HepG2 (cell line): ENCODE results near the gene LHX3. TPM values are rescaled to one million over a fixed set of nuclear protein-coding genes. Genes with fewer than 3 reads are reported as not detected.

Source experiments
- CCAR2 ChIP-seq: fragments of 200-400 bp; formaldehyde crosslinking; optimal IDR thresholded peaks from 2 replicates; pipeline ENCODE3; 2018; ENCODE audit warnings: low read depth, mild to moderate bottlenecking, low read length, moderate library complexity
- EED ChIP-seq: sonication (generic); formaldehyde crosslinking; IDR thresholded peaks from 2 replicates; pipeline ENCODE4 v1.5.0; 2020; ENCODE audit warnings: mild to moderate bottlenecking, missing genetic modification reagents
- FOXA1 ChIP-seq, 2 experiments: fragments of 450-650 bp in 1 of 2; sonication (generic) in 1 of 2; formaldehyde crosslinking in 1 of 2; IDR thresholded peaks; 2 replicates each; pipeline versions ENCODE4 v1.4.0 to v1.6.1; 2016 to 2020; ENCODE audit warnings: missing genetic modification reagents in 1 of 2
- GATAD1 ChIP-seq: IDR thresholded peaks from 2 replicates; pipeline ENCODE4 v1.6.1; 2016; ENCODE audit warnings: missing genetic modification reagents, missing compliant biosample characterization
- HOXA7 ChIP-seq: sonication (generic); formaldehyde crosslinking; IDR thresholded peaks from 2 replicates; pipeline ENCODE4 v1.8.1; 2022; ENCODE audit warnings: mild to moderate bottlenecking, missing genetic modification reagents, moderate library complexity
- LBX2 ChIP-seq: sonication (generic); formaldehyde crosslinking; IDR thresholded peaks from 2 replicates; pipeline ENCODE4 v1.5.0; 2020; ENCODE audit warnings: missing genetic modification reagents, mild to moderate bottlenecking, borderline replicate concordance
- MAF1 ChIP-seq: sonication (generic); formaldehyde crosslinking; IDR thresholded peaks from 2 replicates; pipeline ENCODE4 v1.5.0; 2020; ENCODE audit warnings: missing genetic modification reagents, borderline replicate concordance
- MAFF ChIP-seq: IDR thresholded peaks from 2 replicates; pipeline ENCODE4 v1.6.1; 2011; ENCODE audit warnings: low read depth, low read length, improper control_type of control experiment
- MIER2 ChIP-seq: IDR thresholded peaks from 2 replicates; pipeline ENCODE4 v1.6.1; 2016; ENCODE audit warnings: missing biosample characterization, missing genetic modification reagents
- MNT ChIP-seq: fragments of 450-650 bp; IDR thresholded peaks from 2 replicates; pipeline ENCODE4 v1.6.1; 2016
- MYPOP ChIP-seq: sonication (generic); formaldehyde crosslinking; IDR thresholded peaks from 2 replicates; pipeline ENCODE4 v1.8.1; 2023; ENCODE audit warnings: mild to moderate bottlenecking, moderate library complexity, missing genetic modification reagents
- NFATC3 ChIP-seq: sonication (generic); formaldehyde crosslinking; IDR thresholded peaks from 2 replicates; pipeline ENCODE4 v1.5.1; 2020; ENCODE audit warnings: mild to moderate bottlenecking, missing genetic modification reagents
- NKX3-1 ChIP-seq: sonication (generic); formaldehyde crosslinking; IDR thresholded peaks from 2 replicates; pipeline ENCODE4 v1.5.0; 2020; ENCODE audit warnings: missing genetic modification reagents
- RARA ChIP-seq: IDR thresholded peaks from 2 replicates; pipeline ENCODE4 v1.6.1; 2016; ENCODE audit warnings: missing genetic modification reagents, missing compliant biosample characterization
- RFX1 ChIP-seq: fragments of 450-650 bp; IDR thresholded peaks from 2 replicates; pipeline ENCODE4 v1.6.1; 2017
- RFXANK ChIP-seq: IDR thresholded peaks from 2 replicates; pipeline ENCODE4 v1.6.1; 2016
- SMAD9 ChIP-seq: sonication (generic); formaldehyde crosslinking; IDR thresholded peaks from 2 replicates; pipeline ENCODE4 v1.5.1; 2020; ENCODE audit warnings: mild to moderate bottlenecking, missing genetic modification reagents
- SMC3 ChIP-seq: IDR thresholded peaks from 2 replicates; pipeline ENCODE4 v1.6.1; 2011; ENCODE audit warnings: low read length, improper control_type of control experiment
- SNAI1 ChIP-seq: sonication (generic); formaldehyde crosslinking; IDR thresholded peaks from 2 replicates; pipeline ENCODE4 v1.5.0; 2020; ENCODE audit warnings: mild to moderate bottlenecking, missing genetic modification reagents, borderline replicate concordance
- SP1 ChIP-seq, 2 experiments: fragments of 450-650 bp in 1 of 2; sonication (generic) in 1 of 2; formaldehyde crosslinking in 1 of 2; IDR thresholded peaks; 2 replicates each; pipeline versions ENCODE4 v1.4.0 to v1.6.1; 2016 to 2020; ENCODE audit warnings: missing genetic modification reagents in 1 of 2
- SYNCRIP ChIP-seq: fragments of 200-400 bp; formaldehyde crosslinking; IDR thresholded peaks from 2 replicates; pipeline ENCODE4 v1.6.1; 2018; ENCODE audit warnings: mild to moderate bottlenecking, low read depth, low read length; ENCODE audit not compliant: insufficient read depth
- TBL1XR1 ChIP-seq: fragments of 150-350 bp; IDR thresholded peaks from 2 replicates; pipeline ENCODE4 v1.6.1; 2014; ENCODE audit warnings: borderline replicate concordance, low read length; ENCODE audit not compliant: partially characterized antibody
- ZNF24 ChIP-seq: fragments of 450-650 bp; IDR thresholded peaks from 2 replicates; pipeline ENCODE4 v1.6.1; 2017; ENCODE audit warnings: antibody characterized with exemption, mild to moderate bottlenecking
- ZNF251 ChIP-seq: sonication (generic); formaldehyde crosslinking; IDR thresholded peaks from 2 replicates; pipeline ENCODE4 v1.9.0; 2021; ENCODE audit warnings: mild to moderate bottlenecking, missing genetic modification reagents
- ZNF614 ChIP-seq: IDR thresholded peaks from 2 replicates; pipeline ENCODE4 v1.6.1; 2018; ENCODE audit warnings: missing biosample characterization, missing genetic modification reagents, inconsistent platforms, borderline replicate concordance
- ZNF710 ChIP-seq: sonication (generic); formaldehyde crosslinking; IDR thresholded peaks from 2 replicates; pipeline ENCODE4 v1.5.0; 2020; ENCODE audit warnings: mild to moderate bottlenecking, missing genetic modification reagents, borderline replicate concordance
- polyA plus RNA-seq, 8 experiments: library from polyadenylated mRNA; depleted of rRNA in 3 of 8; stranded (reverse) in 7 of 8; unstranded in 1 of 8; fragments of >200 nt; fragmentation: Illumina TruSeq in 4 of 8; extraction: Trizol in 4 of 8; gene quantifications; 2 replicates each; pipeline versions ENCODE4 v1.2.1 to v1.2.3, GENCODE V29; 2011 to 2016; ENCODE audit warnings: low read depth in 4 of 8, missing spikeins in 1 of 8, mixed read lengths in 1 of 8; ENCODE audit not compliant: insufficient read depth in 1 of 8
- total RNA-seq, 5 experiments: library from RNA; depleted of rRNA; stranded (reverse); fragments of >200 nt; fragmentation: Illumina TruSeq; extraction: Trizol; gene quantifications; 2 replicates each; pipeline ENCODE4 v1.2.3, GENCODE V29; 2016; ENCODE audit warnings: low read depth in 1 of 5
- TF ChIP-seq, protein P1 (sequence below): sonication (generic); formaldehyde crosslinking; IDR thresholded peaks from 2 replicates; pipeline ENCODE4 v1.4.0; 2020; ENCODE audit warnings: mild to moderate bottlenecking, missing genetic modification reagents

Gene LHX3
- total and polyA plus RNA-seq, 2 of the 13 experiments (the other 11 are each of a cell fraction or from before 2014, with no cell fraction given), result not detected

- TF ChIP-seq MIER2 (CRISPR knock-in tag) (no peak), EED (CRISPR knock-in tag) (no peak), SMC3 (no peak), MAFF (no peak), RARA (CRISPR knock-in tag) (peak; percentile 67), ZNF614 (CRISPR knock-in tag) (no peak), RFXANK (CRISPR knock-in tag) (no peak), SP1 (IDR thresholded peaks at IDR 0.05) (no peak), SP1 (CRISPR knock-in tag; IDR thresholded peaks at IDR 0.05) (no peak; the same call in 1 of the 2 replicates), LBX2 (CRISPR knock-in tag) (no peak), MAF1 (no peak), ZNF710 (CRISPR knock-in tag) (no peak), TBL1XR1 (no peak), RFX1 (no peak), NKX3-1 (no peak), MNT (no peak), FOXA1 (IDR thresholded peaks at IDR 0.05) (no peak), FOXA1 (CRISPR knock-in tag; IDR thresholded peaks at IDR 0.05) (no peak; the same call in 1 of the 2 replicates), HOXA7 (no peak), GATAD1 (CRISPR knock-in tag) (no peak), ZNF24 (no peak), ZNF251 (CRISPR knock-in tag) (no peak), SNAI1 (CRISPR knock-in tag) (no peak), CCAR2 (no peak), SYNCRIP (no peak), SMAD9 (CRISPR knock-in tag) (no peak), NFATC3 (0 out of 2 replicates have a peak, but pooled peaks have one; percentile 32), MYPOP (CRISPR knock-in tag) (no peak)
- TF ChIP-seq, protein P1, sequence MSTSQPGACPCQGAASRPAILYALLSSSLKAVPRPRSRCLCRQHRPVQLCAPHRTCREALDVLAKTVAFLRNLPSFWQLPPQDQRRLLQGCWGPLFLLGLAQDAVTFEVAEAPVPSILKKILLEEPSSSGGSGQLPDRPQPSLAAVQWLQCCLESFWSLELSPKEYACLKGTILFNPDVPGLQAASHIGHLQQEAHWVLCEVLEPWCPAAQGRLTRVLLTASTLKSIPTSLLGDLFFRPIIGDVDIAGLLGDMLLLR (CRISPR knock-in tag), result no peak
Observed at GRCh38 chr9:136171009-136171800, 33.7 kb downstream of the LHX3 start (continued).
